OCI-LY1 (cell line): ENCODE results near the gene FIBIN.

ENCODE experiments used
- EZH2 ChIP-seq: fragments of 200-600 bp; sonication (generic), shearing (Covaris generic); IDR thresholded peaks from 2 replicates; pipeline ENCODE4 v1.8.0; 2017; ENCODE audit warnings: borderline replicate concordance, mixed run types, mild to moderate bottlenecking, antibody characterized with exemption, low read length, moderate library complexity, mixed read lengths
- TF ChIP-seq, protein P1 (sequence below): fragments of 200-600 bp; sonication (generic), shearing (Covaris generic); IDR thresholded peaks from 2 replicates; pipeline ENCODE4 v1.5.1; 2017; ENCODE audit warnings: mild to moderate bottlenecking, antibody characterized with exemption, low read length, moderate library complexity, mixed read lengths

DNA sequence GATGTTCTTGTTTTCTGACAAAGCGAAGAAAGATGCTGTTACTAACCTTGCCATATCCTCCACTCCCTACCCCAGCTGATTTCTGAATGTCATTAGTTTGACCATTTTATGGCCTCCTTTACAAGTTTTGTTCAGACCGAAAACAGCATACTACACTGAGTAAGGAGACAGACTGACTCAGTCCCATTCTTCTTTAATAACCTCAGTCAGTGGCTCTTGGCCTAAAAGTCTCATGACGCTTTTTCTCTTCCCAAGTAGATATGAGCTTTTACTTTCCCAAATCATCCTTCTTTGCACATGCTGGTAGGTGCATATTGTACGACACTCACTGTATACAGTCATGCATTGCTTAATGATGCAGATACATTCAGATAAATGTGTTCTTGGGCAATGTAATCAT is 8.0 kb upstream of the FIBIN start:
- TF ChIP-seq, protein P1, sequence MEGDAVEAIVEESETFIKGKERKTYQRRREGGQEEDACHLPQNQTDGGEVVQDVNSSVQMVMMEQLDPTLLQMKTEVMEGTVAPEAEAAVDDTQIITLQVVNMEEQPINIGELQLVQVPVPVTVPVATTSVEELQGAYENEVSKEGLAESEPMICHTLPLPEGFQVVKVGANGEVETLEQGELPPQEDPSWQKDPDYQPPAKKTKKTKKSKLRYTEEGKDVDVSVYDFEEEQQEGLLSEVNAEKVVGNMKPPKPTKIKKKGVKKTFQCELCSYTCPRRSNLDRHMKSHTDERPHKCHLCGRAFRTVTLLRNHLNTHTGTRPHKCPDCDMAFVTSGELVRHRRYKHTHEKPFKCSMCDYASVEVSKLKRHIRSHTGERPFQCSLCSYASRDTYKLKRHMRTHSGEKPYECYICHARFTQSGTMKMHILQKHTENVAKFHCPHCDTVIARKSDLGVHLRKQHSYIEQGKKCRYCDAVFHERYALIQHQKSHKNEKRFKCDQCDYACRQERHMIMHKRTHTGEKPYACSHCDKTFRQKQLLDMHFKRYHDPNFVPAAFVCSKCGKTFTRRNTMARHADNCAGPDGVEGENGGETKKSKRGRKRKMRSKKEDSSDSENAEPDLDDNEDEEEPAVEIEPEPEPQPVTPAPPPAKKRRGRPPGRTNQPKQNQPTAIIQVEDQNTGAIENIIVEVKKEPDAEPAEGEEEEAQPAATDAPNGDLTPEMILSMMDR = no peak
- TF ChIP-seq EZH2 = no peak
